IMR-90 (cell line): ENCODE data around the gene MYOCD. TPM values are rescaled to one million over a fixed set of nuclear protein-coding genes. Genes with fewer than 3 reads are reported as not detected.

Experiments
- ATAC-seq: fragments of 200-7000 bp; cut with Tn5 transposase; 2 replicates; pipeline ENCODE4 v1.9.1; 2020; ENCODE audit warnings: low read depth, mild to moderate bottlenecking, moderate library complexity
- BruUV-seq: library from RNA; stranded (reverse); fragments of 400-500 nt; replicated peaks from 2 replicates; lab custom pipeline; 2021; lab: Mats Ljungman, UMichigan
- CTCF ChIA-PET: fragments of 300-600 bp; formaldehyde crosslinking; extraction: SDS; loops from one replicate; lab custom pipeline; 2021; ENCODE audit warnings: antibody characterized with exemption; lab: Yijun Ruan, JAX
- POLR2A ChIA-PET: fragments of 300-600 bp; sonication (Branson Sonifier 250); formaldehyde crosslinking; loops from one replicate; lab custom pipeline; 2022; ENCODE audit warnings: antibody characterized with exemption; ENCODE audit not compliant: unreplicated experiment; lab: Charles Lee
- DNase-seq: peaks from one replicate; pipeline ENCODE4 v3.0.0; 2013
- H2AFZ ChIP-seq: replicated peaks from 2 replicates; pipeline ENCODE3; 2013; ENCODE audit warnings: low read length, mild to moderate bottlenecking; ENCODE audit not compliant: poor library complexity
- H2AK5ac ChIP-seq: 2 replicates; pipeline ENCODE4 v1.6.1; 2013; ENCODE audit warnings: low read depth, low read length, inconsistent platforms
- H2AK9ac ChIP-seq: replicated peaks from 2 replicates; pipeline ENCODE3; 2013; ENCODE audit warnings: mild to moderate bottlenecking, low read depth, low read length, moderate library complexity; ENCODE audit not compliant: poor library complexity
- H2BK120ac ChIP-seq: 2 replicates; pipeline ENCODE4 v1.6.1; 2013; ENCODE audit warnings: low read depth, low read length, inconsistent platforms
- H2BK15ac ChIP-seq: 3 replicates; pipeline ENCODE4 v1.6.1; 2013; ENCODE audit warnings: low read depth, low read length, inconsistent platforms
- H2BK20ac ChIP-seq: 2 replicates; pipeline ENCODE4 v1.6.1; 2013; ENCODE audit warnings: low read depth, mild to moderate bottlenecking, inconsistent platforms, low read length, moderate library complexity
- H2BK5ac ChIP-seq: 2 replicates; pipeline ENCODE4 v1.6.1; 2013; ENCODE audit warnings: mild to moderate bottlenecking, low read depth, low read length, inconsistent platforms; ENCODE audit not compliant: poor library complexity, severe bottlenecking
- H3K14ac ChIP-seq: replicated peaks from 2 replicates; pipeline ENCODE4 v1.6.1; 2013; ENCODE audit warnings: low read depth, low read length, inconsistent platforms
- H3K18ac ChIP-seq: 2 replicates; pipeline ENCODE4 v1.6.1; 2013; ENCODE audit warnings: low read depth, low read length, control low read depth
- H3K23ac ChIP-seq: 2 replicates; pipeline ENCODE4 v1.6.1; 2013; ENCODE audit warnings: low read depth, low read length, inconsistent platforms
- H3K27ac ChIP-seq: 2 replicates; pipeline ENCODE4 v1.5.1; 2013; ENCODE audit warnings: mild to moderate bottlenecking, control low read depth, low read length; ENCODE audit not compliant: insufficient read depth
- H3K27me3 ChIP-seq: 2 replicates; pipeline ENCODE4 v1.6.1; 2013; ENCODE audit warnings: low read length; ENCODE audit not compliant: control insufficient read depth, insufficient read depth
- H3K36me3 ChIP-seq: 2 replicates; pipeline ENCODE4 v1.6.1; 2013; ENCODE audit warnings: low read length, mixed read lengths; ENCODE audit not compliant: control insufficient read depth, insufficient read depth
- H3K4ac ChIP-seq: 2 replicates; pipeline ENCODE4 v1.6.1; 2013; ENCODE audit warnings: low read depth, low read length, inconsistent platforms
- H3K4me1 ChIP-seq: 2 replicates; pipeline ENCODE4 v1.6.1; 2013; ENCODE audit warnings: low read length, mixed read lengths; ENCODE audit not compliant: control insufficient read depth, insufficient read depth
- H3K4me2 ChIP-seq: 2 replicates; pipeline ENCODE4 v1.6.1; 2013; ENCODE audit warnings: low read depth, mild to moderate bottlenecking, control low read depth, low read length, moderate library complexity
- H3K4me3 ChIP-seq: 2 replicates; pipeline ENCODE4 v1.5.1; 2013; ENCODE audit warnings: low read depth, mild to moderate bottlenecking, control low read depth, low read length, moderate library complexity; ENCODE audit not compliant: insufficient read depth
- H3K56ac ChIP-seq: 2 replicates; pipeline ENCODE4 v1.6.1; 2013; ENCODE audit warnings: low read length, inconsistent platforms; ENCODE audit not compliant: insufficient read depth; ENCODE audit errors: extremely low read depth
- H3K79me1 ChIP-seq, 2 experiments: 2 replicates each; pipeline ENCODE4 v1.6.1; 2013; ENCODE audit warnings: low read length in 2 of 2, inconsistent platforms in 1 of 2, low read depth in 1 of 2
- H3K9ac ChIP-seq: 2 replicates; pipeline ENCODE4 v1.6.1; 2013; ENCODE audit warnings: low read depth, low read length, control low read depth
- H3K9me1 ChIP-seq: 2 replicates; pipeline ENCODE4 v1.6.1; 2013; ENCODE audit warnings: low read length, inconsistent platforms; ENCODE audit not compliant: insufficient read depth
- H3K9me3 ChIP-seq: 2 replicates; pipeline ENCODE4 v1.6.1; 2013; ENCODE audit warnings: low read length; ENCODE audit not compliant: control insufficient read depth, insufficient read depth
- H4K20me1 ChIP-seq: 2 replicates; pipeline ENCODE4 v1.6.1; 2013; ENCODE audit warnings: low read length, inconsistent platforms; ENCODE audit not compliant: insufficient read depth
- H4K5ac ChIP-seq: 2 replicates; pipeline ENCODE4 v1.6.1; 2013; ENCODE audit warnings: mild to moderate bottlenecking, low read depth, low read length, control low read depth
- H4K8ac ChIP-seq, 2 experiments: 2 replicates each; pipeline ENCODE4 v1.6.1; 2013; ENCODE audit warnings: low read depth in 2 of 2, low read length in 2 of 2, control low read depth in 1 of 2, inconsistent platforms in 1 of 2
- H4K91ac ChIP-seq: 2 replicates; pipeline ENCODE4 v1.6.1; 2013; ENCODE audit warnings: low read depth, low read length, inconsistent platforms; ENCODE audit not compliant: insufficient read depth
- CEBPB ChIP-seq: IDR thresholded peaks from 2 replicates; pipeline ENCODE4 v1.6.1; 2012; ENCODE audit warnings: low read depth, low read length, improper control_type of control experiment
- ELK1 ChIP-seq: fragments of 150-350 bp; IDR thresholded peaks from 2 replicates; pipeline ENCODE4 v1.6.1; 2016; ENCODE audit warnings: low read depth, mild to moderate bottlenecking, low read length, moderate library complexity, borderline replicate concordance
- FOS ChIP-seq: fragments of 150-350 bp; IDR thresholded peaks from 2 replicates; pipeline ENCODE4 v1.6.1; 2016; ENCODE audit warnings: low read depth, low read length
- WGBS, 2 experiments: methylation state at CpG; one replicate each; pipeline versions ENCODE4 v1.1.5 to v1.1.7; 2013; ENCODE audit warnings: missing lambda C conversion rate in 2 of 2; ENCODE audit not compliant: insufficient read length in 1 of 2; ENCODE audit errors: extremely low coverage in 2 of 2; 5-methylcytosine and 5-hydroxymethylcytosine counted together
- dilution Hi-C: fragments of 300-500 bp; cut with HindIII; formaldehyde crosslinking; loops from one replicate; pipeline ENCODE4 v1.14.3; 2018; ENCODE audit warnings: low sequenced_read_pairs; ENCODE audit not compliant: unreplicated experiment
- in situ Hi-C: fragments of 300-500 bp; cut with MboI; formaldehyde crosslinking; loops from 3 replicates; pipeline ENCODE4 v1.14.3; 2019; ENCODE audit warnings: low sequenced_read_pairs, inconsistent platforms, mixed read lengths
- intact Hi-C: fragments of 100-400 bp; cut with micrococcal nuclease; formaldehyde crosslinking; loops from 2 replicates; pipeline ENCODE4 v1.10.0; 2022
- polyA plus RNA-seq, 3 experiments: library from polyadenylated mRNA; depleted of rRNA; stranded (reverse); fragments of >200 nt; gene quantifications; 2 replicates each; pipeline ENCODE4 v1.2.3, GENCODE V29; 2012; ENCODE audit warnings: low replicate concordance in 1 of 3
- total RNA-seq: library from RNA; depleted of rRNA; stranded (reverse); fragments of >200 nt; gene quantifications from 2 replicates; pipeline ENCODE4 v1.2.3, GENCODE V29; 2012

MYOCD gene
- total and polyA plus RNA-seq, 2 of the 4 experiments (the other 2 are of a cell fraction), result 10.6 to 20.1 TPM

GRCh38 chr17:12732366-12732765 is 66.7 kb downstream of the MYOCD start:
- no peak overlapping the region for H2AFZ ChIP-seq
- no peak for ATAC-seq
- WGBS, 2 experiments, result 96% methylated on average over 4 of the region's 8 CpGs; no CpG with 5 or more reads in 1 of the 2 experiments
- no peak overlapping the region for H3K4me3 ChIP-seq
- no peak overlapping the region for H3K14ac ChIP-seq
- no peaks in the 10 kb centered on the region for H3K27me3 ChIP-seq
- H2AK9ac ChIP-seq, result no peak overlapping the region
- H4K20me1 ChIP-seq, result peaks cover 4% of the 10 kb centered on the region; the same call in 1 of the 2 replicates
- H2BK5ac ChIP-seq, result no peak overlapping the region
- in situ Hi-C loops (loop anchor here (10.0 kb wide), 1 partner anchor 478 kb away; no protein-coding TSS in a partner anchor), intact Hi-C loops (no loop called here), dilution Hi-C loops (no loop called here)
- DNase-seq, result no peak
- peaks cover 12% of the 10 kb centered on the region for H3K36me3 ChIP-seq
- no peak overlapping the region for H3K4me2 ChIP-seq
- POLR2A ChIA-PET, result no interaction called here
- no TSS peak for BruUV-seq
- peaks cover 21% of the 10 kb centered on the region for H3K4me1 ChIP-seq
- H3K79me1 ChIP-seq, result peaks cover 0 to 8% of the 10 kb centered on the region in 2 experiments; a peak in 1 of 4 replicates
- H3K4ac ChIP-seq, result no peak overlapping the region
- no peak overlapping the region for H2BK120ac ChIP-seq
- H4K5ac ChIP-seq, result no peak overlapping the region
- no peak overlapping the region for H2BK15ac ChIP-seq
- H3K27ac ChIP-seq, result no peak overlapping the region
- CTCF ChIA-PET, result no interaction called here
- no peak for TF ChIP-seq CEBPB
- TF ChIP-seq FOS, result no peak
- no peak for TF ChIP-seq ELK1
- H2AK5ac ChIP-seq, result 0 out of 2 replicates have a peak overlapping the region, but pooled peaks have one; percentile 12
- H3K9me3 ChIP-seq, result no peaks in the 10 kb centered on the region
- H3K9ac ChIP-seq, result no peak overlapping the region
- peaks cover 17% of the 10 kb centered on the region; the same call in 1 of the 2 replicates for H3K9me1 ChIP-seq
- H4K91ac ChIP-seq, result no peak overlapping the region
- H2BK20ac ChIP-seq, result no peak overlapping the region
- H3K23ac ChIP-seq, result no peak overlapping the region
- H3K18ac ChIP-seq, result no peak overlapping the region
- H4K8ac ChIP-seq, result no peak overlapping the region
- H3K56ac ChIP-seq, result no peak overlapping the region
